ENCODE data around the gene CEP85. TPM values are rescaled to one million over a fixed set of nuclear protein-coding genes. Genes with fewer than 3 reads are reported as not detected.

The CEP85 gene
- total and polyA plus RNA-seq, 5 experiments from 2014 or later = 3.9 to 21.9 (median 9.8) TPM

DNA sequence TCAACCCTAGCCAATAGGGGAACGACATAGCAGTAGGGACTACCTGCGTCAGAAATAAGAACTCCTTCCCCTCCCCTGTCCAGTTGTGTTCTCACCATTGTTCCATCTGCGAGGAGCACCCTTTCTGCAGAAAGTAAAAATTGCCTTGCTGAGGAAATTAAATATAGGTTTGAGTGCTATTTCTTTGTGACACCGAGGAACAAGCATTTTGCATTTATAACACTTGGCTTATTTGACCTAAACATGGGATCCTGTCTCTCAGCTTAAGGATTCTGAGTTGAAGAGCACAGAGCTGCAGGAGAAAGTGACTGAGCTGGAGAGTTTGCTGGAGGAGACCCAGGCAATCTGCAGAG, 35.2 kb downstream of the CEP85 start:
- no peak for DNase-seq
- no peak overlapping the region for H3K4me3 Mint-ChIP-seq
- peaks cover 0 to 4% (median 2%) of the 10 kb centered on the region in 4 donors for H3K4me1 Mint-ChIP-seq
- H3K27me3 Mint-ChIP-seq = no peaks in the 10 kb centered on the region
- peaks cover 0 to 19% (median 10%) of the 10 kb centered on the region in 9 donors for H3K9me3 Mint-ChIP-seq
- H3K36me3 Mint-ChIP-seq = peaks cover 12 to 78% (median 37%) of the 10 kb centered on the region in 3 donors
- H3K27ac Mint-ChIP-seq = peak overlapping the region in 1 of 10 donors; percentile 47
- no peak for ATAC-seq
- POLR2A ChIA-PET = interaction anchor here (0.9 kb wide), 1 partner anchor 49 kb away, joined by 3 read pairs; the partner anchor contains the start of gene CD52

DNA sequence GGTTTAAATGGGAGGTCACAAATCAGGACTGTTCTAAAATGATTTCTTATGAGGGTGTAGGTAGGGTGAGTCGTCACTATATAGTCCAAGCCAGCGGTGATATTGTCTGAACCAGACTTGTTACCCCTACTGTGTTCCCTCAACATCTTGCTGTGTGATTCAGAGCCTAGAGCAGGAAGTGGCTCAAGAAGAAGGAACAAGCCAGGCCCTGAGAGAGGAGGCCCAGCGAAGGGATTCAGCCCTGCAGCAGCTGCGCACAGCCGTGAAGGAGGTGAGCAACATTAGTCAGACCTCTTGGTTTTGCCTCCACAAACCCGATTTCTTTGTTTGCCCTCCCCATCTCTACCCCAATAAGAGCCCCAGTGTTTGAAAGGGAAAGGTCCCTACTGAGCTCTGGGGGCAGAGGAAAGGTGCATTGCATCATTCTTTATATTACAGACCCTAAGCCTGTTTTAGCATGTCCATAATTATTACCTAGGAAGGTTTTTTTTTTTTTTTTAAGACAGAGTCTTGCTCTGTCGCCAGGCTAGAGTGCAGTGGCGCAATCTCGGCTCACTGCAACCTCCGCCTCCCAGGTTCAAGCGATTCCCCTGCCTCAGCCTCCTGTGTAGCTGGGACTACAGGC, 40.9 kb downstream of the CEP85 start:
- Mint-ChIP-seq H3K4me3 (no peak overlapping the region), H3K27me3 (no peaks in the 10 kb centered on the region), H3K4me1 (peaks cover 20 to 54% (median 48%) of the 10 kb centered on the region in 4 donors), H3K9me3 (peaks cover 0 to 3% (median 0%) of the 10 kb centered on the region in 9 donors), H3K36me3 (peaks cover 0 to 36% (median 10%) of the 10 kb centered on the region in 3 donors), H3K27ac (peak overlapping the region in 2 of 10 donors; percentile 34 to 98)
- POLR2A ChIA-PET = interaction anchor here (0.6 to 30.4 kb wide), 8 partner anchors 14 to 200 kb away, joined by 3 to 2161 read pairs (median 4); partner anchors contain the start of genes CD52, HMGN2 and UBXN11
- no peak for ATAC-seq
- no peak for DNase-seq

DNA sequence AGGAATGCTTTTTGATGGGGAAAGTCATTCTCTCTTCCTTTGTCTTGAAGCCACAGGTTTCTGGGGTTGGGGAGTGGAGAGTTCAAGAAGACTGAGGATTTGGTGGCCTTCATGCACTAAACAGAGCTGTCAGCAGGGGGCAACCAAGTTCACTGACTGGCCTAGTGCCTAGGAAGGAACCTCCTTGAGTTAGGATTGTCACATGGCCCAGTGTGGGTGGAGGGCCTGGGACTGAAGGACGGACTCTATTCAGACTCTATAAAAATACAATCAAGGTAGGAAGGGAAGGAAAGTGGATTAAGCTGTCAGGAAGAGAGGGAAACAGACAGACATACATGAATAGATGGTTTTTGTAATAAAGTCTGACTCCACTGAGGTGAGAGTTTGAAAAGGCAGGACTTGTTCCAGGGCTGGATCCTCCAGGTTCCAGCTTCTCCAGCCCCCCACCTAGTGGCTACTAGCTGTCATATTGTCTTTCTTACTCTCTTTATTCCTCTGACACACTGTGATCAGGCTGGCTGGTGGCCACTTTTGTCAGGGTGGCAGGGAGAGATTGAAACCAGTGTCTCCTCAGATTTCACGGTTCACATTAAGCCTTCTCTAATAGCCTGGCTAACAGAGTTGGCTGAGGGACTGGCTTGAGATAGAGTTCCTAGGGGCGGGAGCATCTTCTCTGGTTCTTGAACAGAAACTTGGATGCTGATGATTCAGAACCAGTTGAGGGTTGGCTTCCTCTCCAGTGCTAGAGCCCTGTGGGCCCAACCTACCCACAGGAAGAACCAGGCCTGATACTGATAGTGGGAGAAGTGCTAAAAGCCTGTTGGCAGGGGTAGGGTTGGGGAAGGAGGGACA, 41.8 kb downstream of the CEP85 start:
- H3K9me3 Mint-ChIP-seq = no peaks in the 10 kb centered on the region
- H3K4me1 Mint-ChIP-seq = peaks cover 22 to 58% (median 52%) of the 10 kb centered on the region in 4 donors
- POLR2A ChIA-PET = interaction anchor here (0.6 to 30.4 kb wide), 8 partner anchors 13 to 199 kb away, joined by 3 to 2161 read pairs (median 4); partner anchors contain the start of genes CD52, HMGN2 and UBXN11
- peak; percentile 47 to 51 for ATAC-seq
- H3K27ac Mint-ChIP-seq = peak overlapping the region; percentile 57 to 98 (median 94)
- H3K27me3 Mint-ChIP-seq = no peaks in the 10 kb centered on the region
- peak overlapping the region in 9 of 10 donors; percentile 24 to 81 (median 69) for H3K4me3 Mint-ChIP-seq
- H3K36me3 Mint-ChIP-seq = peaks cover 0 to 29% (median 6%) of the 10 kb centered on the region in 3 donors
- peak; percentile 61 to 85 (median 74) for DNase-seq

DNA sequence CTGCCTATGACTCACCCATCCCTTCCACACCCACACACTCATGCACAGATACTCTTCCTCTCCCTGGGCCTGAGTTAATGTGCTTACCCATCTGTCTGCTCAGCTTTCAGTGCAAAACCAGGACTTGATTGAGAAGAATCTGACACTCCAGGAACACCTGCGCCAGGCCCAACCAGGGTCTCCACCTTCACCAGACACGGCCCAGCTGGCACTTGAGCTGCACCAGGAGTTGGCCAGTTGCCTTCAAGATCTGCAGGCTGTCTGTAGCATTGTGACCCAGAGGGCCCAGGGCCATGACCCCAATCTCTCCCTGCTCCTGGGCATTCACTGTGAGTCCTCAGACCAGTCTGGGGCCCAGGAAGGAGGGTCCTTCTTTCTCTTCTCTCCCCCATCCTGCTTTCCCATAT, 42.4 kb downstream of the CEP85 start:
- POLR2A ChIA-PET = interaction anchor here (1.3 to 30.4 kb wide), 3 partner anchors 13 to 141 kb away, joined by 3 to 2161 read pairs (median 197); partner anchors contain the start of genes CD52 and UBXN11

DNA sequence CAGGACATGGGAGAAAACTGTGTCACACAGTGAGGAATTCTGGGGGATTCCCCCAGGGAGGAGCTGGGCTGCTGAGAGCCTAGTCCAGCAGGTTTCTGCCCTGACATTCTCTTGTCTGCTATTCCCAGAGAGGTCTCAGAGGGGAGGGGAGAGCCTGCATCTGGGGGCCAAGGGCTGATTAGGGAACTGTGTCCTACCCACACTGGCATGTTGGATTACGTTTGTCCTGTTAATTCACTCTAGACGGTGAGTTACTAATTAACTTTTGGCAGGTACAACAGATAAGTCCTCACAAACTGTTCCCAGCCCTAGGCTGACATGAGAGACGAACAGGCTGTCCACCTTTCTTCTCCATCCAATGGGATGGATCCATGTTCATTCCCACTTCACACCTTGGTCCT, 43.3 kb downstream of the CEP85 start:
- H3K4me3 Mint-ChIP-seq = peak overlapping the region in 7 of 10 donors; percentile 15 to 77 (median 37)
- ATAC-seq (no peak), DNase-seq (no peak)
- H3K27me3 Mint-ChIP-seq = no peaks in the 10 kb centered on the region
- H3K27ac Mint-ChIP-seq = peak overlapping the region; percentile 57 to 98 (median 94)
- peaks cover 32 to 71% (median 66%) of the 10 kb centered on the region in 4 donors for H3K4me1 Mint-ChIP-seq
- no peaks in the 10 kb centered on the region for H3K9me3 Mint-ChIP-seq
- POLR2A ChIA-PET = interaction anchor here (1.0 to 30.4 kb wide), 3 partner anchors 12 to 41 kb away, joined by 3 to 2161 read pairs (median 197); partner anchors contain the start of genes CD52 and UBXN11
- H3K36me3 Mint-ChIP-seq = peaks cover 0 to 22% (median 9%) of the 10 kb centered on the region in 3 donors

More for the DNA sequence above, 42.4 kb downstream of the CEP85 start:
- DNase-seq (no peak), ATAC-seq (no peak)
- Mint-ChIP-seq H3K36me3 (peaks cover 0 to 28% (median 10%) of the 10 kb centered on the region in 3 donors), H3K9me3 (no peaks in the 10 kb centered on the region), H3K27ac (peak overlapping the region; percentile 57 to 98 (median 94)), H3K27me3 (no peaks in the 10 kb centered on the region), H3K4me3 (peak overlapping the region in 9 of 10 donors; percentile 8 to 81 (median 70)), H3K4me1 (peaks cover 28 to 64% (median 58%) of the 10 kb centered on the region in 4 donors)

DNA sequence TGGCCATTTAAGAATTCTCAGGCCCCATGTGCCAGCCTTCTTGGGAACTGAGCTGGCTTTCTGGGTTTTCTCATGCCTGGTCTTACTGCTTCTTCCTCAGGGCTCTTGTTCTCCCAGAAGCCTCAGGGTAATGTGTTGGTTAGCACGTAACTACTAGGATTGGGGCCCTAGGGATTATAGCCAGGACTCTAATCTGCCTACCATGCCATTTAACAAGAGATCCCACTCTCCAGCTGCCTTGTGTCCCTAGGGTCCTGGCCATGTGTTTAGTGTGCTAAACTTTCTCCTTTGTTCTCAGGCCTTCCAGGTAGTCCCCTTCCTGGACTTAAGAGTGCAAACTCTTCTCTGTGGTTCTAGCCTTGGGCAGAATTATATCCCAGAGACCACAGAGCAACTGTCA, 43.7 kb downstream of the CEP85 start:
- Mint-ChIP-seq H3K36me3 (peaks cover 0 to 22% (median 8%) of the 10 kb centered on the region in 3 donors), H3K4me1 (peaks cover 34 to 75% (median 70%) of the 10 kb centered on the region in 4 donors), H3K9me3 (no peaks in the 10 kb centered on the region), H3K4me3 (peak overlapping the region in 2 of 10 donors; percentile 32 to 58), H3K27ac (peak overlapping the region in 9 of 10 donors; percentile 85 to 98 (median 95)), H3K27me3 (no peaks in the 10 kb centered on the region)
- DNase-seq (no peak), ATAC-seq (no peak)
- POLR2A ChIA-PET = interaction anchor here (1.0 to 30.4 kb wide), 3 partner anchors 11 to 40 kb away, joined by 3 to 2161 read pairs (median 197); partner anchors contain the start of genes CD52 and UBXN11

DNA sequence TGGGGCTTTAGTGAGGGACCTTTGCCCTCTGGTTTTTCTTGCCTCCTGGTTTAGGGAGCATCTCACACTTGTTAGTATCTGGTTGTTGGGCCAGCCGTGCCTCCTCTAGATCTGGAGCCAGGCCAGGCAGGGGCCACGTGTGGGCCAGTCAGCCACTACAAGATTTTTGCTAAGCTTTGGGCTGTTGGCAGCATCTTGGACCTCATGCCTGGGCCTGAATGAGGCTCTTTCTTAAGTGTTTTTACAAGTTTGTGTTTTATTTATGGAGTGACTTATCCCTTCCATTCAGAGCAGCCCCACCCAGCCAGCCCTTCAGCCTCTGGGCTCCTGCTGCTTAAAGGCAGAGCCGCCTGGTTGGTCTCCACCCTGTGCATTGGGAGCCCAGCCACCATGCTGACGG, 44.3 kb downstream of the CEP85 start:
- POLR2A ChIA-PET = interaction anchor here (1.0 to 30.4 kb wide), 4 partner anchors 11 to 100 kb away, joined by 3 to 2161 read pairs (median 107); partner anchors contain the start of genes CD52 and UBXN11
- peak overlapping the region in 6 of 10 donors; percentile 22 to 90 (median 48) for H3K4me3 Mint-ChIP-seq
- H3K9me3 Mint-ChIP-seq = no peaks in the 10 kb centered on the region
- H3K27ac Mint-ChIP-seq = peak overlapping the region; percentile 85 to 98 (median 95)
- ATAC-seq (no peak), DNase-seq (no peak)
- peaks cover 0 to 21% (median 8%) of the 10 kb centered on the region in 3 donors for H3K36me3 Mint-ChIP-seq
- peaks cover 40 to 81% (median 76%) of the 10 kb centered on the region in 4 donors for H3K4me1 Mint-ChIP-seq
- no peaks in the 10 kb centered on the region for H3K27me3 Mint-ChIP-seq

DNA sequence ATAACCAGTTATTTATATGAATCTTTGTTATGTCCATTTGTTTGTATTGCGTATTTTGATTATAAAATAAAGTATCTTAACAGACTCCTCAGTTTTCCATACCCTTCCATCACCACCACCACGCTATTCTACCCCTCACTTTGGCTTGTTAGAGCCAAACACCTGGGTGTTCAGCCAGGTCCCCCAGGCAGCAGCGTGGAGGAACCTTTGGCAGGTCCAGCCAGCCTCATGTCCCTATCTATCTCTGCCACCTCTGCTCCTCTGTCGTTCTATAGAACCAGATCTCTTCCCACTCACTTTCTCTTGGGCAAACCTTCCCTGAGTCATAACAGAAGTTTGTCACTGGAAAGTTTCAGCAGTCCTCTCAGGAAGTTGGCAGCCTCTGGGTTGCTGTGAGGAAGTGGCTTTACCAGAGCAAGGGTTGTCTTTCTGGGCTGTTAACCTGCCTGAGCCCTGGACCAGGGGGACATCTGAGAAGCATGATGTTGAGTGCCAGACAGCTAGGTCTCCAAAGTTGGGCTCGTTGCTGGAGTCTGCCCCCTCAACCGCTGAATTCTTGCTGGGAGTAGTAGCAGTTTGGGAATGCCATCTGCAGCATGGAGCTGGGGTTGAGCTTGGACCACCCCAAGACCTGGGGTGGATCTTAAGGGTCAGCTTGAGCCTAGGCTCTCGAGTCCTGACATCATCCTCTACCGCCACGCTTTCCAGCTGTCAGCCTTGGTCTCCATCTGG, 44.9 kb downstream of the CEP85 start:
- no peak for ATAC-seq
- H3K27me3 Mint-ChIP-seq = no peaks in the 10 kb centered on the region
- POLR2A ChIA-PET = interaction anchor here (0.6 to 30.4 kb wide), 12 partner anchors 8 to 193 kb away, joined by 3 to 2161 read pairs (median 6); partner anchors contain the start of genes CD52, CEP85 and UBXN11
- H3K36me3 Mint-ChIP-seq = peaks cover 0 to 24% (median 8%) of the 10 kb centered on the region in 3 donors
- H3K4me3 Mint-ChIP-seq = peak overlapping the region; percentile 84 to 95 (median 90)
- H3K4me1 Mint-ChIP-seq = peaks cover 43 to 86% (median 82%) of the 10 kb centered on the region in 4 donors
- no peaks in the 10 kb centered on the region for H3K9me3 Mint-ChIP-seq
- no peak for DNase-seq
- peak overlapping the region; percentile 93 to 98 (median 95) for H3K27ac Mint-ChIP-seq

DNA sequence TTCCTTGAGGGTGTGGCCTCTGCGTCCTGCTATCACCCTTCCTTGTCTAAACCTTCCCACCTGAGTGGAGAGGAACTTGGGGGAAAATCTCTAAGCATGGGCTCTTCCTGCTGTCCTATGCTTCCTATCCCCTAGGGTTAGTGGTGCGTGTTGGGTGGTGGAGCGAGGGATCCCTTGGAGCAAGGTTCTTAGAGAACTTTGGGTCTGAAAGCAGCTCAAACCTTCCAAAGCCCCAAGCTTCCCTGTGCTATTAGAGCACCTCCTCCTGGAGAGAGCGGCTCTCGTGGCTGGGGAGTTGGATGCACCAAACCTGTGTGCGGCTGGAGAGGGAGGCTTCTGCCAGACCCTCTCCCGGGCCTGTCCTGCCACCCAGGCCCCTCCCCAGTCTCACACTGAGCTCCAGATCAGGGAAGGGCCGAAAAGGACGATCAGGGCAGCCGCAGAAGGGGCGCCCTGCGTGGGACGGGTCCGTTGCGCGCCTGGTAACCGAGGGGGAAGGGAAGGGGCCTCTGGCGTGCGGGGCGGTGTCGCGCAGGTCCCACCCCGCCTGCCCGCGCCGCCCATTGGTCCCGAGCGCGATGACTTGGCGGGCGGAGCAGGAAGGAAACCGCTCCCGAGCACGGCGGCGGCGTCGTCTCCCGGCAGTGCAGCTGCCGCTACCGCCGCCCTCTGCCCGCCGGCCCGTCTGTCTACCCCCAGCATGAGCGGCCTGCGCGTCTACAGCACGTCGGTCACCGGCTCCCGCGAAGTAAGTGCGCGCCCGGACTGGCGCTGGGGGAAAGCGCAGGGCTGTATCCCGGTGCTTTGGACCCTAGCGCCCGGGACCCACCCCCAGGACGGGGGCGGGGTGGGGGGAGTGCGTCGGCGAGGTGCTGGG, 45.7 kb downstream of the CEP85 start, which contains the start of gene SH3BGRL3:
Gene SH3BGRL3, plus strand, starts transcription at position 631 of the 877 bp plus-strand sequence. Its CDS starts 70 bp downstream, at position 701.
- Mint-ChIP-seq H3K4me3 (peak within 1 kb of the TSS; percentile 86 to 95 (median 93)), H3K27me3 (no peaks in the 10 kb centered on the region), H3K9me3 (no peaks in the 10 kb centered on the region), H3K36me3 (peaks cover 0 to 28% (median 8%) of the 10 kb centered on the region in 3 donors), H3K27ac (peak within 1 kb of the TSS; percentile 93 to 100 (median 96)), H3K4me1 (peaks cover 46 to 89% (median 87%) of the 10 kb centered on the region in 4 donors)
- POLR2A ChIA-PET = interaction anchor here (0.6 to 30.4 kb wide), 15 partner anchors 9 to 192 kb away, joined by 3 to 2161 read pairs (median 5); partner anchors contain the start of genes CD52, CEP85, DHDDS and UBXN11
- ATAC-seq (peak; percentile 66 to 70), DNase-seq (peak; percentile 73 to 89 (median 82))

DNA sequence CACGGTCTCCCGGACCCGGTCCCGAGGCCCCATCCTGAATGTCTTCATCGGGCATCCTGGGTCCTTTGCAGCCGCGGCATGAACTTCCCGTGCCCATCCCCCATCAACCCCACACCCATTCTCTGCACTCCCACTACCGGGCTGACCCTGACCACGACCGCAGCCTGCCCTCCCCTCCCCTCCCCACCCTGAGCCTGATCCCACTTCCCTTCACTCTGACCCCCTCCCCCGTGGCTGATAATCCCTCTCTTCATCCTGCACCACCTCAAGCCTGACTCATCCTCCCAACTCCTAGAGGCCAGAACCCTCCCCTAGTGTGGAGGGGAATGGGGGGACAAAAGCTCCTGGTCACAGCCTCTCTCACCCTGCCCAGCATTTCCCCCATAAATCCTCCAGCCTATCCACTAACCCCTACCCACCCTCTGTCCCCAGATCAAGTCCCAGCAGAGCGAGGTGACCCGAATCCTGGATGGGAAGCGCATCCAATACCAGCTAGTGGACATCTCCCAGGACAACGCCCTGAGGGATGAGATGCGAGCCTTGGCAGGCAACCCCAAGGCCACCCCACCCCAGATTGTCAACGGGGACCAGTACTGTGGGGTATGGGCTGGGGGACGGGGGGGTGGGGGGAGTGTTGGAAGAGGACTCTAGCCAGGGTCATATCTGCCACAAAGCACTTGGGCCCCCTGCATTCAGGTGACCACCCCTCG, 46.5 kb downstream of the CEP85 start:
- H3K27ac Mint-ChIP-seq = peak overlapping the region; percentile 89 to 100 (median 96)
- peaks cover 49 to 94% (median 89%) of the 10 kb centered on the region in 4 donors for H3K4me1 Mint-ChIP-seq
- H3K4me3 Mint-ChIP-seq = peak overlapping the region; percentile 86 to 95 (median 93)
- ATAC-seq (no peak), DNase-seq (no peak)
- H3K9me3 Mint-ChIP-seq = no peaks in the 10 kb centered on the region
- no peaks in the 10 kb centered on the region for H3K27me3 Mint-ChIP-seq
- POLR2A ChIA-PET = interaction anchor here (0.8 to 30.4 kb wide), 13 partner anchors 9 to 152 kb away, joined by 3 to 2161 read pairs (median 7); partner anchors contain the start of genes CD52, CEP85, DHDDS and UBXN11
- peaks cover 0 to 27% (median 8%) of the 10 kb centered on the region in 3 donors for H3K36me3 Mint-ChIP-seq

Data from naive thymus-derived CD8-positive, alpha-beta T cell (primary cell).